Measurements from ENCODE around the gene ZMYND8.

ZMYND8 gene

GRCh38 chr20:47320990-47321805 is 35.3 kb downstream of the ZMYND8 start:
- Histone ChIP-seq H3K27ac (ENCODE audit: low read length) (no peak overlapping the region; the same call in 1 of the 2 replicates), H3K4me3 (ENCODE audit: low read depth in 1 of 2, low read length in 2 of 2) (no peak overlapping the region), H4K20me1 (ENCODE audit: insufficient read depth, low read length) (peaks cover 79% of the 10 kb centered on the region), H3K9ac (ENCODE audit: low read depth, low read length) (no peak overlapping the region), H3K36me3 (ENCODE audit: insufficient read depth, low read length) (peaks cover 23% of the 10 kb centered on the region), H3K4me2 (ENCODE audit: insufficient read depth, low read length) (no peak overlapping the region), H2AFZ (ENCODE audit: low read depth, low read length) (no peak overlapping the region), H3K4me1 (ENCODE audit: insufficient read depth, low read length) (no peaks in the 10 kb centered on the region), H3K9me3 (ENCODE audit: insufficient read depth, low read length, severe bottlenecking) (no peaks in the 10 kb centered on the region), H3K27me3 (ENCODE audit: insufficient read depth, low read length, poor library complexity) (no peaks in the 10 kb centered on the region), H3K79me2 (ENCODE audit: insufficient read depth, low read length) (peaks cover 97% of the 10 kb centered on the region)
- TF ChIP-seq CTCF (IDR thresholded peaks at IDR 0.05; ENCODE audit: borderline replicate concordance, extremely low read depth, low read length, poor library complexity, severe bottlenecking) (no peak), EZH2 (IDR thresholded peaks at IDR 0.05; ENCODE audit: borderline replicate concordance, low read depth, low read length, severe bottlenecking) (no peak)
- ATAC-seq (ENCODE audit: insufficient read depth, low read depth): no peak
- DNase-seq: no peak

GRCh38 chr20:47319517-47320252 is 36.8 kb downstream of the ZMYND8 start:
- Histone ChIP-seq H4K20me1 (ENCODE audit: insufficient read depth, low read length) (peaks cover 86% of the 10 kb centered on the region), H2AFZ (ENCODE audit: low read depth, low read length) (no peak overlapping the region), H3K4me1 (ENCODE audit: insufficient read depth, low read length) (no peaks in the 10 kb centered on the region), H3K27me3 (ENCODE audit: insufficient read depth, low read length, poor library complexity) (no peaks in the 10 kb centered on the region), H3K4me2 (ENCODE audit: insufficient read depth, low read length) (no peak overlapping the region), H3K9me3 (ENCODE audit: insufficient read depth, low read length, severe bottlenecking) (no peaks in the 10 kb centered on the region), H3K36me3 (ENCODE audit: insufficient read depth, low read length) (peaks cover 17% of the 10 kb centered on the region), H3K27ac (ENCODE audit: low read length) (no peak overlapping the region), H3K4me3 (ENCODE audit: low read depth in 1 of 2, low read length in 2 of 2) (no peak overlapping the region), H3K9ac (ENCODE audit: low read depth, low read length) (no peak overlapping the region), H3K79me2 (ENCODE audit: insufficient read depth, low read length) (peaks cover 96% of the 10 kb centered on the region)
- DNase-seq (no peak), ATAC-seq (ENCODE audit: insufficient read depth, low read depth) (no peak)
- TF ChIP-seq CTCF (IDR thresholded peaks at IDR 0.05; ENCODE audit: borderline replicate concordance, extremely low read depth, low read length, poor library complexity, severe bottlenecking) (no peak), EZH2 (IDR thresholded peaks at IDR 0.05; ENCODE audit: borderline replicate concordance, low read depth, low read length, severe bottlenecking) (no peak)

- Histone ChIP-seq H4K20me1 (ENCODE audit: insufficient read depth, low read length) (peaks cover 91% of the 10 kb centered on the region), H3K4me1 (ENCODE audit: insufficient read depth, low read length) (no peaks in the 10 kb centered on the region), H3K9me3 (ENCODE audit: insufficient read depth, low read length, severe bottlenecking) (no peaks in the 10 kb centered on the region), H3K9ac (ENCODE audit: low read depth, low read length) (no peak overlapping the region), H3K27me3 (ENCODE audit: insufficient read depth, low read length, poor library complexity) (no peaks in the 10 kb centered on the region), H3K79me2 (ENCODE audit: insufficient read depth, low read length) (peaks cover 97% of the 10 kb centered on the region), H3K27ac (ENCODE audit: low read length) (no peak overlapping the region), H3K4me2 (ENCODE audit: insufficient read depth, low read length) (no peak overlapping the region), H3K36me3 (ENCODE audit: insufficient read depth, low read length) (peaks cover 17% of the 10 kb centered on the region), H3K4me3 (ENCODE audit: low read depth in 1 of 2, low read length in 2 of 2) (no peak overlapping the region), H2AFZ (ENCODE audit: low read depth, low read length) (no peak overlapping the region)
- ATAC-seq (ENCODE audit: insufficient read depth, low read depth) (no peak), DNase-seq (no peak)
- no peak for TF ChIP-seq EZH2 (IDR thresholded peaks at IDR 0.05; ENCODE audit: borderline replicate concordance, low read depth, low read length, severe bottlenecking)
- no peak for TF ChIP-seq CTCF (IDR thresholded peaks at IDR 0.05; ENCODE audit: borderline replicate concordance, extremely low read depth, low read length, poor library complexity, severe bottlenecking)
These were observed 37.6 kb downstream of the ZMYND8 start for GRCh38 chr20:47318586-47319516.

All from DND-41 (cell line).